Activated CD4-positive, alpha-beta T cell treated with anti-CD3 and anti-CD28 coated beads, Interleukin-2, amount 10 ng/mL, durations not matched to agents 24 days and 14 days (primary cell): ENCODE results near the gene PITPNC1. TPM values are rescaled to one million over a fixed set of nuclear protein-coding genes. Genes with fewer than 3 reads are reported as not detected.
"Not testable (repeated sequence)": the region's sequence is repeated elsewhere in the genome, so short reads cannot be mapped to it uniquely, and the experiment has no call there.

Experiments
- DNase-seq: peaks from one replicate; pipeline ENCODE4 v3.0.0; 2022
- H3K27ac Mint-ChIP-seq: one replicate; pipeline ENCODE4 v1.8.0; 2022; ENCODE audit warnings: mild to moderate bottlenecking, mixed read lengths
- H3K27me3 Mint-ChIP-seq: one replicate; pipeline ENCODE4 v1.8.0; 2022; ENCODE audit warnings: mixed read lengths
- H3K36me3 Mint-ChIP-seq: one replicate; pipeline ENCODE4 v1.8.0; 2022; ENCODE audit warnings: low read depth, mild to moderate bottlenecking, mixed read lengths
- H3K4me1 Mint-ChIP-seq: one replicate; pipeline ENCODE4 v1.8.0; 2021; ENCODE audit warnings: mixed read lengths
- H3K4me3 Mint-ChIP-seq: one replicate; pipeline ENCODE4 v1.8.0; 2022; ENCODE audit warnings: mild to moderate bottlenecking, moderate library complexity, mixed read lengths
- H3K9me3 Mint-ChIP-seq: one replicate; pipeline ENCODE4 v1.8.0; 2021; ENCODE audit warnings: mixed read lengths
- intact Hi-C: fragments of 100-400 bp; cut with micrococcal nuclease; formaldehyde crosslinking; loops from one replicate; pipeline ENCODE4 v1.15.1; 2023
- total RNA-seq: library from RNA; stranded (reverse); gene quantifications from 2 replicates; pipeline ENCODE4 v1.2.3, GENCODE V29; 2022

PITPNC1 gene
- total RNA-seq, 1 donor from 2014 or later = 22.3 TPM

DNA sequence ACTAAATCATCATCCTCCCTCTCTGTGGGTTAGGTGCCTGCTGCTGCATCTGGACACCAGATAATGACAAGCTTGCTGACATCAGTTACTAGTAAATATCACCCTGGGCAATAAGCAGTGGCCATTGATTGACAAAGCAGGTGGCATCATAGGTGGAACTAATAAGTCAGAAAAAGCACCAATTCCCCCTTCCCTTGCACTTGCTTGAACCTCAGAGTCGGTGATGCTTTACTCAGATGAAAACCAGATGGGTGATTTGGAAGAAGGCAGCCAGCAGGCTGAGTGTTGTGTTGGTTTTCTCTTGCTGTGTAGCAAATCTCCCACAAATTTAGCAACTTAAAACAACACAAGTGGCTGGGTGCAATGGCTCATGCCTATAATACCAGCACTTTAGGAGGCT, 193.7 kb downstream of the PITPNC1 start:
- H3K9me3 Mint-ChIP-seq = no peaks in the 10 kb centered on the region
- DNase-seq = no peak
- H3K4me3 Mint-ChIP-seq = no peak overlapping the region
- H3K36me3 Mint-ChIP-seq = peaks cover 1% of the 10 kb centered on the region
- intact Hi-C loops = no loop called here
- H3K27ac Mint-ChIP-seq = no peak overlapping the region
- no peaks in the 10 kb centered on the region for H3K27me3 Mint-ChIP-seq
- peaks cover 4% of the 10 kb centered on the region for H3K4me1 Mint-ChIP-seq

GRCh38 chr17:67571478-67571877, 194.4 kb downstream of the PITPNC1 start:
- Mint-ChIP-seq H3K4me1 (peaks cover 4% of the 10 kb centered on the region), H3K27me3 (no peaks in the 10 kb centered on the region), H3K4me3 (no peak overlapping the region), H3K27ac (no peak overlapping the region), H3K36me3 (peaks cover 1% of the 10 kb centered on the region), H3K9me3 (no peaks in the 10 kb centered on the region)
- no peak for DNase-seq
- intact Hi-C loops = no loop called here

DNA sequence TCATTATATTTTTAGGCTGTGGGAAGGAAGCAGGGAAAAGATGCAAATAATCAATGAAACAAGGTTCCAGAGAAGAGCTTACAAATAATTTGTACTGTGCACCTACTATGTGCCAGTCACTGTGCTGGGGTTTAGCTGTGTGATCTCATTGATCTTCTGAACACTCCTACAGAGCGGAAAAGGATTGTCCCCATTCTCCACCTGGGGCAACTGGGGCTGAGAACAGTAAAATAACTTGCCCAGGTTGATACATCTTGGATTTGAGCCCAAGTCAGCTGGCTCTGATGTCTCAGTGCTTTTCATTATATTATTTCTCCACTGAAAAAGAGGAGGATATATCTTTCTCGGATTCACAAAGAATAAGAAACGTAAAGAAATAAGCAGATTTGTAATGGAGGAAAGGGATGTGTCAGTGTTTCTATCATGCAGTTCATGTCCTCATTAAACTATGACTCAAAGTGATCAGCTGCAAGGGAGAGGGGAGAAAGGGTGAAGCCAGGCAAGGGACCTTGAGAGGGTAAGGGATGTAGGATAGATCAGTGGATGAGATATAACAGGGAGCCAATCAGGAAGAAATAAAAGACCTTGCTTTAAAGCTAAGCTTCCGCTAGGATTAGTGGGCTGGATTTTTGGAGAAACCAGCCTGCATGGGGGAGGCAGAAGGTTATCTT, 197.0 kb downstream of the PITPNC1 start:
- Mint-ChIP-seq H3K36me3 (peaks cover 4% of the 10 kb centered on the region), H3K27me3 (no peaks in the 10 kb centered on the region), H3K4me3 (no peak overlapping the region), H3K9me3 (no peaks in the 10 kb centered on the region), H3K27ac (no peak overlapping the region), H3K4me1 (peaks cover 4% of the 10 kb centered on the region)
- intact Hi-C loops = no loop called here
- DNase-seq = no peak

GRCh38 chr17:67574658-67575293, 197.7 kb downstream of the PITPNC1 start:
- Mint-ChIP-seq H3K27ac (no peak overlapping the region), H3K4me1 (peaks cover 4% of the 10 kb centered on the region), H3K9me3 (no peaks in the 10 kb centered on the region), H3K27me3 (no peaks in the 10 kb centered on the region), H3K36me3 (peaks cover 4% of the 10 kb centered on the region), H3K4me3 (no peak overlapping the region)
- intact Hi-C loops = no loop called here
- DNase-seq = no peak

DNA sequence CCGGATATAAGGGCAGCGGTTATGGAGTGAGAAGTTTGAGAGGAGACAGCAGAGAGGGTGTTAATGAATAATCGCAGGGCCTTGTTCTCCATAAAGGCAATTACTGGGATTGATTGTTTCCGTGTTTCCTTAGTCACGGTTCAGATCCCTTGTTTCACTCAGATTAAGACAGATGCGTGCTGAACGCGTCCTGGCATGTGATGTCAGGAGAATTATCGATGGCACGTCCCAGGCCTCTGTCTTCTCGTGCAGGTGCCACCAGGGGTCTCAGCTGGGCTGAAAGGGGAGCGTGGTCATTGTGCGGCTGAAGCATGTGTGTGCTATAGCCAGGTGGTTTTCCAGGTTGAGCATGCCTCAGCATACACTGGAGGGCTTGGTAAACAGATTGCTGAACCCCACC, 198.2 kb downstream of the PITPNC1 start:
- peaks cover 3% of the 10 kb centered on the region for H3K36me3 Mint-ChIP-seq
- H3K4me3 Mint-ChIP-seq = no peak overlapping the region
- H3K4me1 Mint-ChIP-seq = peaks cover 4% of the 10 kb centered on the region
- intact Hi-C loops = no loop called here
- no peaks in the 10 kb centered on the region for H3K27me3 Mint-ChIP-seq
- DNase-seq = no peak
- no peak overlapping the region for H3K27ac Mint-ChIP-seq
- no peaks in the 10 kb centered on the region for H3K9me3 Mint-ChIP-seq

DNA sequence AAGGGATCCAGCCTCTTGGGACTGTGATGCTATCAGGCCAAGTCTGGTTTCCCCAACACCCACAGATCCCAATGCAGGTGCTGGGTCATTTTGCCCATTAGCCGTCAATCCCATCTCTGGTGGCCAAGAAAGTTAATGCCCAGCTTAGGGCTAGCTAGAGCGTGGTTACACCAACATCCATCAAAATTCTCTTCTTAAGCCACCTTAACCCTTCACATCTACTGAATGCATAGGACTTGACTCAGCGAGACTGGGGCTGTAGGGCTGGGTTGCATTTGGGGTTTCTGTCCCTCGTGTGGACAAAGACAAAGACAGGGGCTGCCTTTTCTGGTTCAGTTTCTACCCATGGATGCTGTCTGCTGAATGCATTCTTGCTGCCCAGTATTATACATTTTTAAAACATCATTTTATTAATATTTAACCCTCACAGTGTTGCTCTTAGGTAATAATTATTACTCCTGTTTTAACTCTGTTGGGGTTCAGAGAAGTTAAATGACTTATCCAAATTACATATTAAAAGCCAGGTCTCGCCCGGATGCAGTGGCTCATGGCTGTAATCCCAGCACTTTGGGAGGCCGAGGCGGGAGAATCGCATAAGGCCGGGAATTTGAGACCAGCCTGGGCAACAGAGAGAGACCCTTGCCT, 199.5 kb downstream of the PITPNC1 start:
- no peak overlapping the region for H3K4me3 Mint-ChIP-seq
- DNase-seq = no peak
- peaks cover 7% of the 10 kb centered on the region for H3K36me3 Mint-ChIP-seq
- H3K4me1 Mint-ChIP-seq = peaks cover 4% of the 10 kb centered on the region
- H3K27ac Mint-ChIP-seq = no peak overlapping the region
- no peaks in the 10 kb centered on the region for H3K27me3 Mint-ChIP-seq
- no peaks in the 10 kb centered on the region for H3K9me3 Mint-ChIP-seq
- intact Hi-C loops = no loop called here

GRCh38 chr17:67577429-67578141, 200.5 kb downstream of the PITPNC1 start:
- no peaks in the 10 kb centered on the region for H3K9me3 Mint-ChIP-seq
- H3K4me1 Mint-ChIP-seq = peaks cover 4% of the 10 kb centered on the region
- H3K4me3 Mint-ChIP-seq = no peak overlapping the region
- H3K36me3 Mint-ChIP-seq = peaks cover 7% of the 10 kb centered on the region
- DNase-seq = no peak
- H3K27ac Mint-ChIP-seq = no peak overlapping the region
- intact Hi-C loops = no loop called here
- H3K27me3 Mint-ChIP-seq = no peaks in the 10 kb centered on the region

DNA sequence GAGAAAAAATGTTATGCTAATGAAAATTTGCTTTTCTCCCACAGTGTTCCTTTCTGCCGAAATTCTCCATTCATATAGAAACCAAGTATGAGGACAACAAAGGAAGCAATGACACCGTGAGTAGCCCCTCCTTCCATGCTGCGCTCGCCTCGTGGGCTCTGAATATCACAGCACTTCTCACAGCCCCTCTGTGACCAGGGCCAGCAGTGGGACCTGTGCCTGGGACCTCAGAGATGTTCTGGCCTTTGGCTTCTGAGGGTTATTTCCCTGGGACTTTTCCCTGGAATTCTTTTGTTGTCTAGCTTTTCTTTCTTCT, 201.0 kb downstream of the PITPNC1 start:
- Mint-ChIP-seq H3K4me3 (no peak overlapping the region), H3K36me3 (peaks cover 7% of the 10 kb centered on the region), H3K27ac (no peak overlapping the region), H3K4me1 (peaks cover 2% of the 10 kb centered on the region), H3K27me3 (no peaks in the 10 kb centered on the region), H3K9me3 (no peaks in the 10 kb centered on the region)
- intact Hi-C loops = no loop called here
- no peak for DNase-seq

GRCh38 chr17:67578679-67579405, 201.8 kb downstream of the PITPNC1 start:
- H3K36me3 Mint-ChIP-seq, H3K4me1 Mint-ChIP-seq, H3K27ac Mint-ChIP-seq, H3K27me3 Mint-ChIP-seq, DNase-seq, H3K9me3 Mint-ChIP-seq, H3K4me3 Mint-ChIP-seq, intact Hi-C loops: not testable (repeated sequence)

- intact Hi-C loops = no loop called here
- Mint-ChIP-seq H3K36me3 (peaks cover 9% of the 10 kb centered on the region), H3K4me1 (no peaks in the 10 kb centered on the region), H3K27ac (no peak overlapping the region), H3K4me3 (no peak overlapping the region), H3K9me3 (no peaks in the 10 kb centered on the region), H3K27me3 (no peaks in the 10 kb centered on the region)
- DNase-seq = no peak
These were observed 205.6 kb downstream of the PITPNC1 start for GRCh38 chr17:67582673-67583081.

GRCh38 chr17:67585077-67585602, 208.1 kb downstream of the PITPNC1 start:
- Mint-ChIP-seq H3K27me3 (no peaks in the 10 kb centered on the region), H3K9me3 (no peaks in the 10 kb centered on the region), H3K36me3 (peaks cover 6% of the 10 kb centered on the region), H3K4me1 (no peaks in the 10 kb centered on the region), H3K4me3 (no peak overlapping the region), H3K27ac (no peak overlapping the region)
- DNase-seq = no peak
- intact Hi-C loops = no loop called here

- no peak for DNase-seq
- Mint-ChIP-seq H3K9me3 (no peaks in the 10 kb centered on the region), H3K4me1 (no peaks in the 10 kb centered on the region), H3K4me3 (no peak overlapping the region), H3K27me3 (no peaks in the 10 kb centered on the region), H3K27ac (no peak overlapping the region), H3K36me3 (peaks cover 6% of the 10 kb centered on the region)
- intact Hi-C loops = no loop called here
These were observed 211.2 kb downstream of the PITPNC1 start for GRCh38 chr17:67588326-67588725.

- DNase-seq = no peak
- Mint-ChIP-seq H3K36me3 (peaks cover 4% of the 10 kb centered on the region), H3K27ac (no peak overlapping the region), H3K9me3 (no peaks in the 10 kb centered on the region), H3K4me3 (no peak overlapping the region), H3K4me1 (no peaks in the 10 kb centered on the region), H3K27me3 (no peaks in the 10 kb centered on the region)
- intact Hi-C loops = no loop called here
These were observed 217.2 kb downstream of the PITPNC1 start for GRCh38 chr17:67594115-67594880.
